Measurements from ENCODE around the gene SHPK.

SHPK gene

GRCh38 chr17:3594051-3594800 is 41.8 kb downstream of the SHPK start:
- Histone ChIP-seq H3K9me3 (ENCODE audit: control insufficient read depth, insufficient read depth, low read depth, low read length) (no peaks in the 10 kb centered on the region), H3K36me3 (ENCODE audit: control insufficient read depth in 2 of 2, insufficient read depth in 1 of 2, low read length in 2 of 2) (peaks cover 3 to 41% of the 10 kb centered on the region in 2 experiments; a peak in 2 of 3 replicates), H3K27ac (ENCODE audit: extremely low read depth, low read depth, low read length) (no peak overlapping the region), H3K4me3 (ENCODE audit: low read depth, low read length) (no peak overlapping the region), H3K4me1 (ENCODE audit: control insufficient read depth, insufficient read depth, low read length) (no peaks in the 10 kb centered on the region)
- CTCF ChIA-PET: interaction anchor here (0.7 to 1.2 kb wide), 2 partner anchors 546 to 582 kb away, joined by 3 read pairs; no protein-coding TSS in a partner anchor
- POLR2A ChIA-PET: interaction anchor here (0.6 to 0.7 kb wide), 3 partner anchors 21 to 1254 kb away, joined by 4 to 8 read pairs (median 7); no protein-coding TSS in a partner anchor
- TF ChIP-seq BCL6B (tag by site-specific recombination; IDR thresholded peaks at IDR 0.05) (no peak), ZIC2 (tag by site-specific recombination; IDR thresholded peaks at IDR 0.05) (peak; percentile 54), ZNF701 (tag by site-specific recombination; IDR thresholded peaks at IDR 0.05) (no peak), SCRT1 (tag by site-specific recombination; IDR thresholded peaks at IDR 0.05; ENCODE audit: borderline replicate concordance) (peak; percentile 72; the same call in 1 of the 2 replicates), ZNF843 (tag by site-specific recombination; IDR thresholded peaks at IDR 0.05) (no peak), ZNF266 (tag by site-specific recombination; IDR thresholded peaks at IDR 0.05; ENCODE audit: low read depth) (no peak), ZFP69B (tag by site-specific recombination; IDR thresholded peaks at IDR 0.05) (peak; percentile 38; the same call in 1 of the 2 replicates), ZNF704 (tag by site-specific recombination; IDR thresholded peaks at IDR 0.05) (no peak), ZNF416 (tag by site-specific recombination; IDR thresholded peaks at IDR 0.05) (no peak), GLIS2 (tag by site-specific recombination; IDR thresholded peaks at IDR 0.05) (peak; percentile 28; the same call in 1 of the 2 replicates), ZNF311 (tag by site-specific recombination; IDR thresholded peaks at IDR 0.05; ENCODE audit: borderline replicate concordance) (no peak), ZBTB17 (tag by site-specific recombination; IDR thresholded peaks at IDR 0.05) (peak; percentile 68), ZBTB7A (tag by site-specific recombination; IDR thresholded peaks at IDR 0.05; ENCODE audit: low read depth) (no peak), ZNF19 (tag by site-specific recombination; IDR thresholded peaks at IDR 0.05; ENCODE audit: low read depth) (no peak), HOXC10 (CRISPR knock-in tag; IDR thresholded peaks at IDR 0.05) (no peak), GLIS1 (tag by site-specific recombination; IDR thresholded peaks at IDR 0.05) (peak; percentile 51; the same call in 1 of the 2 replicates), ZNF514 (tag by site-specific recombination; IDR thresholded peaks at IDR 0.05) (no peak), ZFHX2 (tag by site-specific recombination; conservative IDR thresholded peaks at IDR 0.05) (no peak), EGR2 (tag by site-specific recombination; IDR thresholded peaks at IDR 0.05; ENCODE audit: low read depth) (no peak), ZNF544 (tag by site-specific recombination; IDR thresholded peaks at IDR 0.05) (no peak), ZNF335 (tag by site-specific recombination; conservative IDR thresholded peaks at IDR 0.05) (0 out of 2 replicates have a peak, but pooled peaks have one; percentile 39), ZNF132 (tag by site-specific recombination; IDR thresholded peaks at IDR 0.05; ENCODE audit: borderline replicate concordance) (no peak), SCRT2 (tag by site-specific recombination; IDR thresholded peaks at IDR 0.05) (peak; percentile 94)
- TF ChIP-seq, protein P1, sequence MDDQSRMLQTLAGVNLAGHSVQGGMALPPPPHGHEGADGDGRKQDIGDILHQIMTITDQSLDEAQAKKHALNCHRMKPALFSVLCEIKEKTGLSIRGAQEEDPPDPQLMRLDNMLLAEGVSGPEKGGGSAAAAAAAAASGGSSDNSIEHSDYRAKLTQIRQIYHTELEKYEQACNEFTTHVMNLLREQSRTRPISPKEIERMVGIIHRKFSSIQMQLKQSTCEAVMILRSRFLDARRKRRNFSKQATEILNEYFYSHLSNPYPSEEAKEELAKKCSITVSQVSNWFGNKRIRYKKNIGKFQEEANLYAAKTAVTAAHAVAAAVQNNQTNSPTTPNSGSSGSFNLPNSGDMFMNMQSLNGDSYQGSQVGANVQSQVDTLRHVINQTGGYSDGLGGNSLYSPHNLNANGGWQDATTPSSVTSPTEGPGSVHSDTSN (CRISPR knock-in tag; IDR thresholded peaks at IDR 0.05): no peak

Measured in HEK293 (cell line).